RPMI7951 (cell line): Measurements from ENCODE around the gene SLC30A4. TPM values are rescaled to one million over a fixed set of nuclear protein-coding genes. Genes with fewer than 3 reads are reported as not detected.

Source experiments
- DNase-seq: peaks from one replicate; pipeline ENCODE4 v3.0.0-alpha.2; 2012; ENCODE audit warnings: low read depth
- total RNA-seq: library from RNA; depleted of rRNA; stranded (reverse); fragments of >200 nt; shearing (Covaris generic); gene quantifications from 2 replicates; pipeline ENCODE4 v1.2.3, GENCODE V29; 2014; rRNA removed

The SLC30A4 gene
- total RNA-seq, 1 experiment from 2014 or later: 6.5 TPM

- no peak for DNase-seq
These were observed 72.4 kb downstream of the SLC30A4 start for GRCh38 chr15:45449916-45450867.

- DNase-seq: no peak
These were observed 73.2 kb downstream of the SLC30A4 start for GRCh38 chr15:45449395-45449794.

- peak; percentile 39 for DNase-seq
These were observed 74.3 kb downstream of the SLC30A4 start for GRCh38 chr15:45448066-45448915.

GRCh38 chr15:45443645-45444044 lies 78.9 kb downstream of the SLC30A4 start:
- DNase-seq: no peak

GRCh38 chr15:45442507-45443135 lies 79.9 kb downstream of the SLC30A4 start:
- peak; percentile 88 for DNase-seq

- no peak for DNase-seq
These were observed 80.9 kb downstream of the SLC30A4 start for GRCh38 chr15:45441686-45442085.

- DNase-seq: no peak
These were observed 81.5 kb downstream of the SLC30A4 start for GRCh38 chr15:45441036-45441435.

GRCh38 chr15:45439521-45440260 lies 82.9 kb downstream of the SLC30A4 start:
- DNase-seq: no peak

- no peak for DNase-seq
These were observed 87.2 kb downstream of the SLC30A4 start for GRCh38 chr15:45435124-45435903.

GRCh38 chr15:45434078-45434567 lies 88.4 kb downstream of the SLC30A4 start:
- DNase-seq: no peak

GRCh38 chr15:45431511-45431910 lies 91.0 kb downstream of the SLC30A4 start:
- no peak for DNase-seq

- DNase-seq: peak; percentile 43
These were observed 92.4 kb downstream of the SLC30A4 start for GRCh38 chr15:45429941-45430792.

Other genes starting within 250 kb of the SLC30A4 start
- 0.68 and 1.4 TPM in 2 replicates for gene GATM, start 144.2 kb downstream of the SLC30A4 start, total RNA-seq
- gene BLOC1S6, start 64.6 kb upstream of the SLC30A4 start, total RNA-seq: 84.9 and 93.5 TPM in 2 replicates
- gene SQOR, start 112.3 kb upstream of the SLC30A4 start, total RNA-seq: 40.9 and 48.4 TPM in 2 replicates